CD4-positive, alpha-beta T cell treated with Interleukin-2 at 100 ng/mL for 4 hours (primary cell): ENCODE measurements around the gene SPARC.

Experiments
- DNase-seq: peaks from one replicate; pipeline ENCODE4 v3.0.0-alpha.2; 2020; ENCODE audit warnings: low spot score

SPARC gene

GRCh38 chr5:151622367-151623088, 64.2 kb downstream of the SPARC start:
- DNase-seq: no peak

- no peak for DNase-seq
Observed at GRCh38 chr5:151620461-151620840, 66.3 kb downstream of the SPARC start.

GRCh38 chr5:151619812-151620460, 66.8 kb downstream of the SPARC start:
- no peak for DNase-seq

GRCh38 chr5:151618907-151619306, 67.8 kb downstream of the SPARC start:
- no peak for DNase-seq

GRCh38 chr5:151617841-151618710, 68.6 kb downstream of the SPARC start:
- no peak for DNase-seq

GRCh38 chr5:151617383-151617840, 69.3 kb downstream of the SPARC start:
- no peak for DNase-seq

GRCh38 chr5:151615431-151615830, 71.3 kb downstream of the SPARC start:
- no peak for DNase-seq

GRCh38 chr5:151614565-151614964, 72.2 kb downstream of the SPARC start:
- DNase-seq: no peak

GRCh38 chr5:151612689-151613427, 73.9 kb downstream of the SPARC start:
- peak; percentile 39 for DNase-seq

GRCh38 chr5:151611127-151611775, 75.5 kb downstream of the SPARC start:
- DNase-seq: no peak
